ENCODE measurements around the gene ZNF70.
A peak's percentile ranks its signal among the peaks of the same experiment; 100 is the strongest.

The ZNF70 gene

DNA sequence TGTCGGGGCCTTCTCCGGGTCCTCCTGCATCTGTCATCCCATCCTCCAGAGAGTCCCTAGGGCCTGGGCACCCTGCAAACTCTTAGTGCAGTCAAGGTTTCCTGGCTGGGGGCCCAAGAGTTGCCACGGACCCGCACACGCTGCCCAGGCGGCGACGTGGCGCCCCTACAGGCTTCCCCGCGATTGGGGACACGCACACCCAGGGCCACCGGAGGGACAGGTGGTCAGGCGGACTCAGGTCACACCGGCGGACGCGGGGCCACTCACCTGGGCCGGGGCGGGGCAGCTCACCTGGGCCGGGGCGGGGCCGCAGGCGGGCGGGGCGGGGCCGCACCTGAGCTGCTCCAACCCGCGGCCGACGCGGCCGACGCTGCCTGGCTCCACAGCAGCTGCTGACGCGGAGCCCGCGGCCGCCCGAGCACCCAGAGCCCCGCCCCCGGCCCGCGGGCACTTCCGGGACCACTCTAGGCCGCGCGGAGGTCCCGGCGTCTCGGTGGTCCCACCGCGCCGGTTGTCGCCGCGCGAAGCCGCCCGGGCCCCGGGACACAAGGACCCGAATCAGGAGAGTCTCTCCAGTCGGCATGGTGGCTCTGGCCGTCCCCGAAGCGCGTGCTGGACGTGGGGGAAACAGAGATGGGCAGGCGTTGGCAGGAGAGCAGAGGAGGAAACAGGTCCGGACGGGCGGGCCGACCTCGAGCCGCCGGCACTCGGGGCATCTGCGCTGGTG is at the start of gene ZNF70:
TSS of gene ZNF70 (minus strand) at position 399 of the 727 bp plus-strand sequence. CDS start 5,972 bp downstream, outside the sequence.
- peak; percentile 45 to 70 for DNase-seq

DNA sequence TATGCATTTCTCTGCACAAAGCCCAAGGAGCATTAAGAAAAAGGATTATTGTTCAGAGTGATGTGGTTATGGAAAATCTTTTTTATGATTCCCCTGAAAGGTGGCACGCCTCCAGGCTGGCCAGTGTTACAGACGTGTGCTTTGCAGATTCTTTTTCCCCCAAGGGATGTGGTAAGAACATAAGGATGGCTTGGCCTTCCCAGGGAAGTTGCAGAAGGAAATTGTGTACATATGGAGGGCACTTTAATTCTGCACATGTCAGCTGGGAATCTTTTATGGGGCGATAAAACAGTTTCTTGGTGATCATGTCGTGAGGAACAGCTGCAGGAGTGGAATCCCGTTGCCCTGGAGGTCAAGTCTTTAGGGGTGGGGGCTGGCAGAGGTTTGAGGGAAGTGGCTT is 45.5 kb upstream of the ZNF70 start:
- no peak for DNase-seq

DNA sequence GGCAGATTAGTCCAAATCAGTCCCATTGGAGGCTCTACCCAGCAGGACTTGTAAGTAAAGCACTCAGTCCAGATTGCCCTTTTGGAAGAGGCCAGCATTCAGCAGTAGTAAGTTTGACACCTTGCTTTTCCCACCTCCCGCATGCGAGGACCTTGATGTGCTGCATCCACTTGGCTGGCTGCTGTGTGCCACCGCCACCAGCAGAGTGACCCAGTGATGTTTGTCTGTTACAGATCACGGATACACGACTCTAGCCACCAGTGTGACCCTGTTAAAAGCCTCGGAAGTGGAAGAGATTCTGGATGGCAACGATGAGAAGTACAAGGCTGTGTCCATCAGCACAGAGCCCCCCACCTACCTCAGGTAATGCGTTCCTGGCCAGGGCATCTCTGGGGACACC is 42.4 kb upstream of the ZNF70 start:
- DNase-seq, result no peak

DNA sequence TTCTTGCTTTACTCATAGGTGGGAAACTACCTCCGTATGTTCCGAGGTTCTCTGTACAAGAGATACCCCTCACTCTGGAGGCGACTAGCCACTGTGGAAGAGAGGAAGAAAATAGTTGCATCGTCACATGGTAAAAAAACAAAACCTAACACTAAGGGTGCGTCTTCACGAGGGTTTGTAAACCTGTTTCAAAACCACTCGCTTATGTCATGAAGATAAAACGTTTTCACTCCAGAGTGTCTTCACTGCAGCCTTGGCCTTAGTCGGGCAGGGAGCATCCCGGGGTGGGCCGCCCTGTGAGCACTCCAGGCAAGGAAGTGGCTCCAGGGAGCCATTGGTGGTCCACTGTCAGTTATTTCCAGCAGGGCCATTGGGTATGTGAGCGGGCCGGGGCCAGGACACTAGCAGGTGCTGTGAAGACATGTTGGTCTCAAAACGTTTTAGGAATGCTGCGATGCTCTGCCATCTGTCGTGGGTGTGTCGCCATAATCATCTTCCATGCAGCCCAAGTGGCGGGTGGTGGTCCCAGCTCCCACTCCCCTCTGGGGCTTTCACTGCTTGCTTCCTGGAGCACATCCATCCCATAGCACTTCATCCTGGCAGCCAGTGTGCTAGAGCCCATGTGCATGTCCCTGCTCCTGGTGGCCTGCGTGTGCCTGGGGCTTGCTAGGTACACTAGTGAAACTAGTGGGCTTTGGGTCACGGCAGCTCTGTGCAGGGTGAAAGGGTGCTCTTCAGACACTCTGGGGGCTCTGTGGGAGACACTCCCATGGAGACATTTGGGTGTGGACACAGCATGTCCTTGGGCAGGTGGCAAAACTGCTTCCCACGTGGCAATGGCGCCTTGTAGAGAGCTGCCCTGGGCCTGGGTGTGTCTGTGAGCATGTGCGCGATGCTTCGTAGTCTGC is 41.1 kb upstream of the ZNF70 start:
- DNase-seq, result no peak

DNA sequence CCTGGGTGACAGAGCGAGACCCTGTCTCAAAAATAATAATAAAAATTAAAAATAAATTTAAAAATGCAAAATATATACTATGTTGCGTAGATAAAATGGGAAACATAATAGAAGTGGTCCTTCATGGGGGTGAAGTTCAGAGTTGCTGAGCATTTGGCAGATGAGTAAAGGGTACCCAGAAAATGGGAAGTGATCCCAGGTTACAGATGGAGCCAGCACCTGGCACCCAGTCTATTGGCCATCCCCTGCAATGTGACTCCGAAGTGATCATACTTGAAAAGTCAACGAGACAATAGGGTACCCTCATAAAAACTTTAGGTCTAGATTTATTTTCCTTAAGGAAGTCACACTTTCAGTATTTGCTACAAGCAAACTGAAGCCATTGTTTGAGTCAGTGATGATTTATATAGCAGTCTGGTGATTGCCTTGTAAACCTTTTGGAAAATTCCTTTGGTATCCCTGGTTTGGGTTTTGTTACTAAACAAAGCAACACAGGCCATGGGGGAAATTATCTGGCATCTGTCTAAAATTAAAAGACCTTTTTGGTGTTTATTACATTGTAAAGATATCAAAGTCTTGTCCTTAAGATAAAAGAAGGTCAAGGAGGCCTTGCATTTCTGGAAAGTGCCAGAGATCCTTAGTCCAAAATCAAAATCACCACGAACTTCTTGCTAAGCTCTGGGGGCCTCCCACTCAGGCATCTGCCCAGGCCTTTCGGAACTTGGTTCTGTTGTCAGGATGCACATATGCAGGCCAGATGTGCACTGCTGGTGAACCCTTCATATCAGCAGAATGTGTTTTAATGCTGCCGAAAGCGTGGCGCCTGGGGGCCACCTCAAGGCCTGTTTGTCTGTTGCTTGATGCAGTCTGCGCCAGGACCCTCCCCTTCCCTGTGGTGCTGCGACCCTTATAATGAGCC is 40.2 kb upstream of the ZNF70 start:
- no peak for DNase-seq

DNA sequence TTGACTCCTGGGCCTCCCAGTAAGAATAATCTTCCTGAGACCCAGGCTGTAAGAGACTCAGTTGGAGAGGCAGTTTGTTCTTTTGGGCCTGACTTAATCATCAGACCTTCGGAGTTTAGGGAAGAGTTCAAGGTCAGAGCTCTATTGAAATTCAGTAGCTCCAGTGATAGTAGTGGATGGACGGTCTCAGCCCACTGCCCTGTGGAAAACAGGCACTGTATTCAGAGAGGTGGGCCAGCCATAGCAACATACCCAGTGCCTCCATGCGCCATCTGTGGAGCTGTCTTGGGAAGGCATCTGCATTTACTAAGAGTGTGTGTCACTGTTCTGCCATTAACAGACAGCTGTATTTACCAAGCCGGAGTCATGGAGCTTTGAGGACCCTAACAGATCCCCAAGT is 38.7 kb upstream of the ZNF70 start:
- no peak for DNase-seq

DNA sequence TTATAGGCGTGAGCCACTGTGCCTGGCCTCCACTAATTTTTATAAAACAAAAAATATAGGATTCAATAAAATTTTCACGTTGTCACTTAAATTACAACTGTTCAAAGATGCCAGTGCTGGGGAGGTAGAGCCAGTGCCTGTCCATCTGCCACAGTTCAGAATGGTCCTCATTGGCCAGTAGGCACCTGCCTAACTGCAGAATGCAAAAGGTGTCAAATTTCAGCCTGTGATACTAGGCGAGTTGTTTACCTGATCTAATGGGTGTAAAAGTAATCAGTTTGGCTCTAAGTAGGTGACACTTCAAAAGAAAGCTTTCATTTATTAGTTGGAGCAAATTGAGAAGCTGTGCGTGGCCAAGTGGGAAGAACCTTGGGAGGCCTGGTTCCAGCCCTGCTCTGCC is 38.2 kb upstream of the ZNF70 start:
- DNase-seq, result no peak

DNA sequence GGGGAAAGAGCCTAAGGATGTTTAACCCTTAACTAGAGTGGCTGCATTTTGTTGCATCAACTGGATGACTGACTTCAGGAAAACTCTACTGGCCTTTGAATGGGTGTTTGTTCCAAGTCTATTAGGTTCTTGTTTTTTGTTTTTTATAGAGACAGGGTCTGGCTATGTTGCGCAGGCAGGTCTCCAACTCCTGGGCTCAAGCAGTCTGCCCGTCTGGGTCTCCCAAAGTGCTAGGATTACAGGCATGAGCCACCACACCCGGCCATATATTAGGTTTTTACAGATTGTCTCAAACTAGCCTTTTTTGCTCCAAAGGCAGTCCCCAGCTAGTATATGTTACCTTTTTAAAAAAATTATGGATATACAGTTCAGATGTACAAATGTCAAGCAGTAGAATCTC is 37.0 kb upstream of the ZNF70 start:
- no peak for DNase-seq

DNA sequence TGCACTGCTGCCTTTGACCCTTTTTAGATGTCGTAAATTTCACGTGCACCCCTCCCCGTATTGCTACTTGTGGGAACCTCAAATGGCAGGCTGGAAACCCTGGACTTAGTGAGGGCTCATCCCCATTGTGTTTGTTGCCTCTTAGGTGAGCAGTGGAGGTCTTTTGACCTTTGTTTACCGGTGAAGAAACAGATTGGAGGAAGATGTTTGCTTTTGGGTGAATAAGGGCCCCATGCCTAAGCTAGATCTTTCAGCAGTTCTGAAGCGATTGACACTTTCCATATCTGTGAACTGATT is 36.6 kb upstream of the ZNF70 start:
- DNase-seq, result no peak

DNA sequence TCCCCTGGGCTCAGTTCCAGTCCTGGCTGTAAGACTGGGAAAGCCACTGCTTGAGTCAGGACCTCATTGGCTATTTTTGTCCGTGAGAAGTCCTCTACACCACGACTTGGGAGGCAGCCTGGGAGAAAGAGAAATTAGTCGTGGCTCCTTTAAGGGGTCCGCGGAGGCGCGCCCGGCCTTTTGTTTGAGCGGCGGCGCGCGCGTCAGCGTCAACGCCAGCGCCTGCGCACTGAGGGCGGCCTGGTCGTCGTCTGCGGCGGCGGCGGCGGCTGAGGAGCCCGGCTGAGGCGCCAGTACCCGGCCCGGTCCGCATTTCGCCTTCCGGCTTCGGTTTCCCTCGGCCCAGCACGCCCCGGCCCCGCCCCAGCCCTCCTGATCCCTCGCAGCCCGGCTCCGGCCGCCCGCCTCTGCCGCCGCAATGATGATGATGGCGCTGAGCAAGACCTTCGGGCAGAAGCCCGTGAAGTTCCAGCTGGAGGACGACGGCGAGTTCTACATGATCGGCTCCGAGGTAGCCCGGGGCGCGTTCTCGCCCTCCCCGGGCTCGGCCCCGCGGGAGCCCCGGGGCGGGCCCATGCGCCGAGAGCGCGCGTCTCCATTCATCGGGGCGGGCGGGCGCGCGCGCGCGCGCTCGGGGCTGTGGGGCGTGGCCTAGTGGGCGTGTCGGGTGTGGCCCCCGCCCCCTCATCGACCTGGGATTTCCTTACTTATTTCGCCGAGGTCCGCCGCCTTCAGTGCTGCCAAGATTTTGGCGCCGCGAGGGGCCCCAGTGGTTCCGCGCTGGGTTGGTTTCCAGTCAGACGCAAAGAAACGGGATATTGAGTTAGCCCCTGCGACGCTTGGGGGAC is 36.1 kb upstream of the ZNF70 start, which contains the start of gene SMARCB1:
TSS of gene SMARCB1 (plus strand) at position 215 of the 848 bp plus-strand sequence. CDS start at position 419, 204 bp downstream.
- peak; percentile 58 to 73 for DNase-seq

DNA sequence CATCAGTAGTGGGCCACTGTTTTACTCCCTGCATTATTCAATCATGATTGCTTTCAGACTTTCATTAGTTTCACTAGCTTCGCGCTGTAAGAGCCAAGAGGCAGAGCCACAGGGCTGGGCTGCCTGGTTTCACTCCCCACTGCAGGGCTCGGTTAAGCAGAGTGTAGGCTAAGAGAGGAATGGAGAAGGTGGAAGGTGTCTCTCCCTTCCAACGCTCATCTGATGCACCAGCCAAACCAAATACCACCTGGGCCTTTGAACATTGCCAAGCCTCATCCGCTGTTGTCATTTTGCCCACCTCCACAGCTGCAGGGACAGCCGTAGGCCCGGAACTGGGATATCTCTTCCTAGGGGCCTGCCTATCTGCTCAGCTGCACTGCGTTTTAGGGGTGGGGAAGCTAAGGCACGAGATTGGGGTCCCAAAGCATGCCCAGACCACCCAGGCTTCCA is 35.4 kb upstream of the ZNF70 start:
- DNase-seq, result no peak

DNA sequence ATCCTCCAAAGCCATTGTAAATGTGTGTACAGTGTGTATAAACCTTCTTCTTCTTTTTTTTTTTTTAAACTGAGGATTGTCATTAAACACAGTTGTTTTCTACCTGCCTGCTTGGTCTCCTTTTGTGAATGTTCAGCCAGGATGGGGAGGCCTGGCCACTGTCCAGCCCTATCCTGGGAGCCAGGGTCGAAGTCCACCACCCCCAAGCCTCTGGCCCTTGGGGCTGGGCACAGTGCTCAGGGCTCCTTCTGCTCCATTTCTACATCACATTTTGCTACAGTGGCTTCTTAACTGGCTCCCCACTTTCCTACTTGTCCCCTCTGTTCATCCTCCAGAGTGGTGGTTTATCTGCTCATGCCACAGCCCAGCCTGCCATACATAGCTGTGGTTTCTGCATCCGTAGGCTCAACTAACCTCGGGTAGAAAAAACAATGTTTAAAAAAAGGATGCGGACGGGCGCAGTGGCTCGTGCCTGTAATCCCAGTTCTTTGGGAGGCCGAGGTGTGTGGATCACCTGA is 33.4 kb upstream of the ZNF70 start:
- DNase-seq, result no peak

DNA sequence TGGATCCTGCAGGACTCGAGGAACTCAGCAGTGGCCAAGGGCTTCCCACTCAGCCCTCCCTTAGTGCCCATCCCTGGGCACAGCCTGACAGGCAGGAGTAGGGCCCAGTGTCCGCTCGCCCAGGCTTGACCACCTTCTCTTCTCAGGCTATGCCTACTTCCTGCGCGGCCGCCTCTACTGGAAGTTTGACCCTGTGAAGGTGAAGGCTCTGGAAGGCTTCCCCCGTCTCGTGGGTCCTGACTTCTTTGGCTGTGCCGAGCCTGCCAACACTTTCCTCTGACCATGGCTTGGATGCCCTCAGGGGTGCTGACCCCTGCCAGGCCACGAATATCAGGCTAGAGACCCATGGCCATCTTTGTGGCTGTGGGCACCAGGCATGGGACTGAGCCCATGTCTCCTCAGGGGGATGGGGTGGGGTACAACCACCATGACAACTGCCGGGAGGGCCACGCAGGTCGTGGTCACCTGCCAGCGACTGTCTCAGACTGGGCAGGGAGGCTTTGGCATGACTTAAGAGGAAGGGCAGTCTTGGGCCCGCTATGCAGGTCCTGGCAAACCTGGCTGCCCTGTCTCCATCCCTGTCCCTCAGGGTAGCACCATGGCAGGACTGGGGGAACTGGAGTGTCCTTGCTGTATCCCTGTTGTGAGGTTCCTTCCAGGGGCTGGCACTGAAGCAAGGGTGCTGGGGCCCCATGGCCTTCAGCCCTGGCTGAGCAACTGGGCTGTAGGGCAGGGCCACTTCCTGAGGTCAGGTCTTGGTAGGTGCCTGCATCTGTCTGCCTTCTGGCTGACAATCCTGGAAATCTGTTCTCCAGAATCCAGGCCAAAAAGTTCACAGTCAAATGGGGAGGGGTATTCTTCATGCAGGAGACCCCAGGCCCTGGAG is 32.6 kb upstream of the ZNF70 start:
- no peak for DNase-seq

DNA sequence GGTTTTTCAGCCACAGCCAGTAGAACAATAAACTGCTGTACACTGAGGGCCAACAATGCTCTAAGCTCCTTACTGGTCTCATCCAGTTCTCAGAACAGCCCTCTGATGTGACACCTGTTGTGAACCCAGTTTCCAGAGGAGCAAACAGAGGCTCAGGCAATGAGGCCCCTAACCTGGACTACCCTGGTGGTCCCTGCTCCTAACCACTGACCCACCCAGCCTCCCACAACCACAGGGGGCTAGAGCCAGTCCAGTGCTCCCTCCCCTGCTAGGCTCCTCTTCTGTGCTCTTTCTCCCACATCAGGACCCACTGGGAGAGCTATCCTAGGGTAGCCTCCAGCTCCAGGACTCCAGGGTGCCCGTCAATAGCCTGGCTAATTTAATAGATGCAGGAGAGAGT is 31.8 kb upstream of the ZNF70 start:
- DNase-seq, result no peak

DNA sequence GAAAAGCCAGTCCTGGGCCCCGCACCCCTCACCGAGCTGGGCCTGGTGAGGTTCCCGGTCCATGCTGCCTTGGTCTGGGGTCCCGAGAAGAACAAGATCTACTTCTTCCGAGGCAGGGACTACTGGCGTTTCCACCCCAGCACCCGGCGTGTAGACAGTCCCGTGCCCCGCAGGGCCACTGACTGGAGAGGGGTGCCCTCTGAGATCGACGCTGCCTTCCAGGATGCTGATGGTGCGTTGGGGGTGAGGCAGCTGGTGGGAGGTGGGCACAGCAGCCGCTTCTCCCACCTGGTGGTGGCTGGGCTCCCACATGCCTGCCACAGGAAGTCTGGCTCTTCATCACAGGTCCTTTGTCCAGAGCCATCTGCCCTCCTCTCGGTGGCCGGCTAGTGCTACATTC is 31.3 kb upstream of the ZNF70 start:
- DNase-seq, result no peak

DNA sequence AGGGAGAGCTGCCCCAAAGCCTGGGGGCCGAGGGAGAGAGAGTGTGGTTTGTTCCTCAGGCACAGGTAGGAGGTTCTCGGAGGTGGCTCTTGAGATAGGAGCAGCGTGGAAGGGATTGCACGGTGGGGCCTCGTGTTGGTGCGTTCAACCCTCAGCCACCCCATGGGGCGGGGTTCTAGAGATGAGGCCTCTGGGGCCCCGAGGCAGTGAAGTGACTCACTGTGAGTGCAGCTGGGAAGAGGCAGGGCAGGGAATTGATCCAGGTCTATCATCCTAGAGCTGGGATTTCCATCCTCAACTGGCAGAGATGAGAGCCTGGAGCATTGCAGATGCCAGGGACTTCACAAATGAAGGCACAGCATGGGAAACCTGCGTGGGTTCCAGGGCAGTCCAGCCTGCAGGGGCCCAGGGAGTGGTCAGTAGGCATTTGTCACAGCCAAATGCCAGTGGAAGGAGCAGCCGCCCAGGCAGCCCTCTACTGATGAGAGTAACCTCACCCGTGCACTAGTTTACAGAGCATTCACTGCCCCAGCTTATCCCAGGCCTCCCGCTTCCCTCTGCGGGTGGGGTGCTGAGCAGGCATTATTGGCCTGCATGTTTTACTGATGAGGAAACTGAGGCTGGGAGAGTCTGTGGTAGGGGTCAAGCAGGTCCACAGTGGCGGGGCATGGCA is 30.7 kb upstream of the ZNF70 start:
- DNase-seq, result peak in 1 of 2 experiments; percentile 30

DNA sequence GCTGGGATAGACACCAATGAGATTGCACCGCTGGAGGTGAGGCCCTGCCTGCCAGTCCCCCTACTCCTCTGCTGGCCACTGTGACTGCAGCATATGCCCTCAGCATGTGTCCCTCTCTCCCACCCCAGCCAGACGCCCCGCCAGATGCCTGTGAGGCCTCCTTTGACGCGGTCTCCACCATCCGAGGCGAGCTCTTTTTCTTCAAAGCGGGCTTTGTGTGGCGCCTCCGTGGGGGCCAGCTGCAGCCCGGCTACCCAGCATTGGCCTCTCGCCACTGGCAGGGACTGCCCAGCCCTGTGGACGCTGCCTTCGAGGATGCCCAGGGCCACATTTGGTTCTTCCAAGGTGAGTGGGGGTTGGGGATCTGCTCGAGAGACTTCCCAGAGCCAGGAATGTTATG is 30.2 kb upstream of the ZNF70 start:
- DNase-seq, result no peak

DNA sequence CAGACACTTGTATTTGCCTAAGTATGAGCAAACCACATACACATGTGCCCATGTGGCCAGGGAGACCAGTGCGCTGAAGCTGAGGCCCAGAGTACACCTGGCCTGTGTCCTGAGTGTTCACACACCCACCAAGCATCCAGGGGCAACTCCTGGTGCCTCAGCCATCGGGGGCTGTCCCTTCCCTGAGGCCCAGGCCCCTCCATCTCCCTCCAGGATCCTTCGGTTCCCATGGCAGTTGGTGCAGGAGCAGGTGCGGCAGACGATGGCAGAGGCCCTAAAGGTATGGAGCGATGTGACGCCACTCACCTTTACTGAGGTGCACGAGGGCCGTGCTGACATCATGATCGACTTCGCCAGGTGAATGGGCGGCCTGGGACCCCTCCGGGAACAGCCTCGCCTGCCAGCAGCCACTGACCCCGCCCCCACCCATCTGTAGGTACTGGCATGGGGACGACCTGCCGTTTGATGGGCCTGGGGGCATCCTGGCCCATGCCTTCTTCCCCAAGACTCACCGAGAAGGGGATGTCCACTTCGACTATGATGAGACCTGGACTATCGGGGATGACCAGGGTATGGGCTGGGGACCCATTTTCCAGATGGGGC is 29.3 kb upstream of the ZNF70 start:
- no peak for DNase-seq

DNA sequence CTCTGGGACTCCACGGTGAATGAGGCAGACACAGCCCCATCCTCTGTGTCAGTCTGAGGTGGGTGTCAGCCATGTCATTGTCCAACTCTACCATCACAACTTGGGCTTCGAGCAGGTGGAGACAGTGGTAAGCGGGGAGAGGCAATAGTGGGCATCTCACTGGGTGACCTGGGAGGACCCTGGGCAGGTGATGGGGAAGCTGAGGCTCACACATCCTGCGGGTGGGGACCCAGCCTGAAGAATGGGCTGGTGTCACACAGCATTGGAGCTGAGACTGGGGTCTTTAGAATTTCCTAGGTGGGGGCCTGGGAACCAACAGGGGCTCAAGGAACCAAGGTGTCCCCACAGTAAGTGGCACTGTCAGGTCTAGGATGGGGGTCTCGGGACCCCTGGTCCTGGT is 28.8 kb upstream of the ZNF70 start:
- no peak for DNase-seq

DNA sequence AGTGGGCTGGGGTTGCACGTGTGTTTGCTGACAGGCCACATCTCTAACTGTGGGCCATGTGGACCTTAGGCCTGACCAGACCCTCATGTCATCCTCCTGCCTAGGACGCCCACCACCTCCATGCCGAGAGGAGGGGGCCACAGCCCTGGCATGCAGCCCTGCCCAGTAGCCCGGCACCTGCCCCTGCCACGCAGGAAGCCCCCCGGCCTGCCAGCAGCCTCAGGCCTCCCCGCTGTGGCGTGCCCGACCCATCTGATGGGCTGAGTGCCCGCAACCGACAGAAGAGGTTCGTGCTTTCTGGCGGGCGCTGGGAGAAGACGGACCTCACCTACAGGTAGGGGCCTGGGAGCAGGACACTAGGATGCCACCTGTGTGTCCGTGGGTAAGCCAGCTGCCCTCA is 28.2 kb upstream of the ZNF70 start:
- DNase-seq, result no peak
